Measurements from ENCODE around the gene CLSTN2. TPM values are rescaled to one million over a fixed set of nuclear protein-coding genes. Genes with fewer than 3 reads are reported as not detected.

CLSTN2 gene
- total and polyA plus RNA-seq, 12 donors: 0.67 to 17.8 (median 5.3) TPM

- intact Hi-C loops (cut with DNase I): no loop called here
- H3K27me3 ChIP-seq: no peaks in the 10 kb centered on the region
Measured at GRCh38 chr3:140298043-140298442, 363.1 kb downstream of the CLSTN2 start.

GRCh38 chr3:140298569-140299070 is 363.6 kb downstream of the CLSTN2 start:
- H3K9me3 ChIP-seq (replicated peaks in 1 of 3): no peaks in the 10 kb centered on the region
- DNase-seq: no peak
- H3K27me3 ChIP-seq: no peaks in the 10 kb centered on the region
- no peak overlapping the region for H3K27ac ChIP-seq
- no peak overlapping the region for H3K4me3 ChIP-seq
- intact Hi-C loops (cut with DNase I): no loop called here
- H3K4me1 ChIP-seq (replicated peaks in 1 of 2): no peaks in the 10 kb centered on the region
- H3K36me3 ChIP-seq (replicated peaks in 1 of 2): no peaks in the 10 kb centered on the region
- TF ChIP-seq CTCF (IDR thresholded peaks at IDR 0.05): no peak
- TF ChIP-seq POLR2A (IDR thresholded peaks at IDR 0.05): no peak
- 74 to 89% (median 83%) methylated on average over 2 of the region's 2 CpGs for WGBS, 4 donors

More at GRCh38 chr3:140298043-140298442, 363.1 kb downstream of the CLSTN2 start:
- TF ChIP-seq POLR2A (IDR thresholded peaks at IDR 0.05): no peak
- no peak for TF ChIP-seq CTCF (IDR thresholded peaks at IDR 0.05)
- WGBS, 4 donors: 92 to 97% (median 95%) methylated on average over 1 of the region's 1 CpG
- no peak for DNase-seq
- H3K4me3 ChIP-seq: no peak overlapping the region
- H3K9me3 ChIP-seq (replicated peaks in 1 of 3): no peaks in the 10 kb centered on the region
- no peak overlapping the region for H3K27ac ChIP-seq
- H3K36me3 ChIP-seq (replicated peaks in 1 of 2): no peaks in the 10 kb centered on the region
- no peaks in the 10 kb centered on the region for H3K4me1 ChIP-seq (replicated peaks in 1 of 2)

GRCh38 chr3:140303875-140304274 is 368.9 kb downstream of the CLSTN2 start:
- no peak for DNase-seq
- intact Hi-C loops (cut with DNase I): no loop called here
- Histone ChIP-seq H3K4me3 (no peak overlapping the region), H3K27ac (no peak overlapping the region), H3K9me3 (replicated peaks in 1 of 3) (no peaks in the 10 kb centered on the region), H3K27me3 (no peaks in the 10 kb centered on the region), H3K36me3 (replicated peaks in 1 of 2) (no peaks in the 10 kb centered on the region), H3K4me1 (replicated peaks in 1 of 2) (no peaks in the 10 kb centered on the region)
- WGBS, 4 donors: 94 to 97% (median 94%) methylated on average over 2 of the region's 2 CpGs
- TF ChIP-seq CTCF (IDR thresholded peaks at IDR 0.05) (no peak), POLR2A (IDR thresholded peaks at IDR 0.05) (no peak)

- intact Hi-C loops (cut with DNase I): no loop called here
- no peak overlapping the region for H3K4me3 ChIP-seq
- WGBS, 4 donors: 88 to 94% (median 90%) methylated on average over 2 of the region's 2 CpGs
- H3K36me3 ChIP-seq (replicated peaks in 1 of 2): no peaks in the 10 kb centered on the region
- no peaks in the 10 kb centered on the region for H3K27me3 ChIP-seq
- H3K4me1 ChIP-seq (replicated peaks in 1 of 2): no peaks in the 10 kb centered on the region
- no peak for TF ChIP-seq POLR2A (IDR thresholded peaks at IDR 0.05)
- TF ChIP-seq CTCF (IDR thresholded peaks at IDR 0.05): no peak
- no peaks in the 10 kb centered on the region for H3K9me3 ChIP-seq (replicated peaks in 1 of 3)
- DNase-seq: no peak
- no peak overlapping the region for H3K27ac ChIP-seq
Measured at GRCh38 chr3:140308535-140308934, 373.6 kb downstream of the CLSTN2 start.
